ENCODE data around the gene PGAM5. TPM values are rescaled to one million over a fixed set of nuclear protein-coding genes. Genes with fewer than 3 reads are reported as not detected.

PGAM5 gene
- total RNA-seq, 4 donors from 2014 or later, result 21.6 to 45.8 (median 26.0) TPM

DNA sequence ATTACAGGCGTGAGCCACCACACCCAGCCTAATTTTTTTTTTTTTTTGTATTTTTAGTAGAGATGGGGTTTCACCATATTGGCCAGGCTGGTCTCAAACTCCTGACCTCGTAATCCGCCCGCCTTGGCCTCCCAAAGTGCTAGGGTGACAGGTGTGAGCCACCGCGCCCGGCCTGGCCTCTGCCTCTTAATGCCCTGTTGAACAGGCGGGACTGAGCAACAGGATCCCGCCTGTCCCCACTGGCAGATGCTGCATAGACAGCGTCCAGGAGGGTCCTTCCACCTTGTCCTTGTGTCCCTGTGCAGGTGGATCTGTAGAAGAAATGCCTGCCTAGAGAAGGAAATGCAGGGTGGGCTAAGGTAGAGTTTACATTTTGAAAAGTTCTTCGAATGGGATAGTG, 5.7 kb downstream of the PGAM5 start:
- no peaks in the 10 kb centered on the region for H3K9me3 ChIP-seq
- no peak for DNase-seq
- no peaks in the 10 kb centered on the region for H3K27me3 ChIP-seq
- 93 to 94% methylated on average over 11 of the region's 11 CpGs for WGBS, 2 donors
- H3K27ac ChIP-seq, result no peak overlapping the region
- peaks cover 5% of the 10 kb centered on the region in 2 donors for H3K4me1 ChIP-seq
- H3K4me3 ChIP-seq (replicated peaks in 1 of 3), result no peak overlapping the region
- no peak for TF ChIP-seq POLR2A (IDR thresholded peaks at IDR 0.05)
- TF ChIP-seq, protein P1, sequence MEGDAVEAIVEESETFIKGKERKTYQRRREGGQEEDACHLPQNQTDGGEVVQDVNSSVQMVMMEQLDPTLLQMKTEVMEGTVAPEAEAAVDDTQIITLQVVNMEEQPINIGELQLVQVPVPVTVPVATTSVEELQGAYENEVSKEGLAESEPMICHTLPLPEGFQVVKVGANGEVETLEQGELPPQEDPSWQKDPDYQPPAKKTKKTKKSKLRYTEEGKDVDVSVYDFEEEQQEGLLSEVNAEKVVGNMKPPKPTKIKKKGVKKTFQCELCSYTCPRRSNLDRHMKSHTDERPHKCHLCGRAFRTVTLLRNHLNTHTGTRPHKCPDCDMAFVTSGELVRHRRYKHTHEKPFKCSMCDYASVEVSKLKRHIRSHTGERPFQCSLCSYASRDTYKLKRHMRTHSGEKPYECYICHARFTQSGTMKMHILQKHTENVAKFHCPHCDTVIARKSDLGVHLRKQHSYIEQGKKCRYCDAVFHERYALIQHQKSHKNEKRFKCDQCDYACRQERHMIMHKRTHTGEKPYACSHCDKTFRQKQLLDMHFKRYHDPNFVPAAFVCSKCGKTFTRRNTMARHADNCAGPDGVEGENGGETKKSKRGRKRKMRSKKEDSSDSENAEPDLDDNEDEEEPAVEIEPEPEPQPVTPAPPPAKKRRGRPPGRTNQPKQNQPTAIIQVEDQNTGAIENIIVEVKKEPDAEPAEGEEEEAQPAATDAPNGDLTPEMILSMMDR (IDR thresholded peaks at IDR 0.05), result no peak
- peaks cover 23 to 35% of the 10 kb centered on the region in 2 donors for H3K36me3 ChIP-seq
- intact Hi-C loops (cut with DNase I), result no loop called here

GRCh38 chr12:132717011-132717410, 6.4 kb downstream of the PGAM5 start:
- 92 to 95% methylated on average over 12 to 17 of the region's 17 CpGs for WGBS, 2 donors
- TF ChIP-seq, protein P1 (IDR thresholded peaks at IDR 0.05), result no peak
- no peak for TF ChIP-seq POLR2A (IDR thresholded peaks at IDR 0.05)
- Histone ChIP-seq H3K36me3 (peaks cover 27 to 35% of the 10 kb centered on the region in 2 donors), H3K4me1 (no peaks in the 10 kb centered on the region), H3K27ac (no peak overlapping the region), H3K4me3 (replicated peaks in 1 of 3) (no peak overlapping the region), H3K9me3 (no peaks in the 10 kb centered on the region), H3K27me3 (no peaks in the 10 kb centered on the region)
- no peak for DNase-seq
- intact Hi-C loops (cut with DNase I), result no loop called here

DNA sequence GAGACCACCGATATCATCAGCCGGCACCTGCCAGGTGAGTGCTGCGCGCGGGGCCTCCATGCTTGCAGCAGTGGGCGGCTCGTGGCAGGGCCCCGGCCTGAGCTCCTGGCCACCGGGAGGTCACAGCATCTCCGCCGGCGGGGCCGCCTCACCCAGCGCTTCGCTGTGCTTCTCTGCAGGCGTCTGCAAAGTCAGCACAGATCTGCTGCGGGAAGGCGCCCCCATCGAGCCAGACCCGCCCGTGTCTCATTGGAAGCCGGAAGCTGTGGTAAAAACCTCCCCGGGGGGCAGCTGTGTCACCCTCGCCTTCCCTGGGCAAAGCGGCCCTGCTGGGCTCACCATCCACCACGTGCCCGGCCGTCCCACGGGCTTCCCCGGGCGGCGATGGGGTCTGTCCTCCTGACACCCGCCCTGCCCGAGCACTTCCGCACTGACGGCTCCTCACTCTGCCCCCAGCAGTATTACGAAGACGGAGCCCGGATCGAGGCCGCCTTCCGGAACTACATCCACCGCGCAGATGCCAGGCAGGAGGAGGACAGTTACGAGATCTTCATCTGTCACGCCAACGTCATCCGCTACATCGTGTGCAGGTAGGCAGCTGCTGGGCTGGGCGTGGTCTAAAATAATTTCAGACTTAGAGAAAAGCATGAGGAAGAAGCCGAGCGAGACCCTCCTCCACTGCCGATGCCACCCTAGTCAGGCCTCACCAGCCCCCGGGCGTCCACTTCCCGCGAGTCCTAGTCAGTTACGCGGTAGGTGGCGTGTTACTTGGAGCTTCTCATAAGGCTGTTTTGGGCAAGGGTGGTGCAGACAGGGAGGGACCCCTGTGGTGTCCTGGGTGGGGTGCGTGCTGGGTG, 7.1 kb downstream of the PGAM5 start:
- peaks cover 32 to 38% of the 10 kb centered on the region in 2 donors for H3K36me3 ChIP-seq
- no peaks in the 10 kb centered on the region for H3K27me3 ChIP-seq
- intact Hi-C loops (cut with DNase I), result no loop called here
- no peak overlapping the region for H3K4me3 ChIP-seq (replicated peaks in 1 of 3)
- WGBS, 2 donors, result 96 to 97% methylated on average over 31 to 56 of the region's 61 CpGs
- H3K27ac ChIP-seq, result no peak overlapping the region
- TF ChIP-seq POLR2A (IDR thresholded peaks at IDR 0.05), result no peak
- TF ChIP-seq, protein P1 (IDR thresholded peaks at IDR 0.05), result no peak
- H3K9me3 ChIP-seq, result no peaks in the 10 kb centered on the region
- H3K4me1 ChIP-seq, result no peaks in the 10 kb centered on the region
- no peak for DNase-seq

- Histone ChIP-seq H3K9me3 (no peaks in the 10 kb centered on the region), H3K27ac (no peak overlapping the region), H3K27me3 (no peaks in the 10 kb centered on the region), H3K36me3 (peaks cover 40 to 45% of the 10 kb centered on the region in 2 donors), H3K4me1 (no peaks in the 10 kb centered on the region), H3K4me3 (replicated peaks in 1 of 3) (no peak overlapping the region)
- WGBS, 2 donors, result 93 to 94% methylated on average over 6 to 21 of the region's 21 CpGs
- intact Hi-C loops (cut with DNase I), result no loop called here
- TF ChIP-seq, protein P1 (IDR thresholded peaks at IDR 0.05), result no peak
- TF ChIP-seq POLR2A (IDR thresholded peaks at IDR 0.05), result no peak
- no peak for DNase-seq
Measured at GRCh38 chr12:132718644-132719043, 8.0 kb downstream of the PGAM5 start.

All from thyroid gland (tissue), 4 donors.